ENCODE results near the gene SFPQ.

The SFPQ gene

GRCh38 chr1:35215346-35215745 lies 22.4 kb upstream of the SFPQ start:
- H4K12ac ChIP-seq (ENCODE audit: low read depth, low read length) = no peak overlapping the region
- H3K79me1 ChIP-seq (ENCODE audit: low read length) = no peaks in the 10 kb centered on the region
- H3K36me3 ChIP-seq (ENCODE audit: control insufficient read depth in 1 of 2, insufficient read depth in 2 of 2, low read length in 2 of 2) = no peaks in the 10 kb centered on the region
- no peaks in the 10 kb centered on the region for H3K4me1 ChIP-seq (ENCODE audit: control insufficient read depth in 1 of 2, insufficient read depth in 2 of 2, low read length in 2 of 2)
- no CpG with 5 or more reads among the region's 3 CpGs for WGBS (ENCODE audit: extremely low coverage, insufficient coverage, insufficient read length)
- H2BK120ac ChIP-seq (ENCODE audit: insufficient read depth, low read length, poor library complexity) = no peak overlapping the region
- H3K27me3 ChIP-seq (ENCODE audit: insufficient read depth, low read length) = no peaks in the 10 kb centered on the region
- H2AK5ac ChIP-seq (ENCODE audit: low read length) = no peak overlapping the region
- H3K18ac ChIP-seq (ENCODE audit: low read length) = no peak overlapping the region
- DNase-seq = no peak
- H2BK12ac ChIP-seq (ENCODE audit: low read length) = no peak overlapping the region
- no peak overlapping the region for H3K4ac ChIP-seq (ENCODE audit: low read depth, low read length)
- H3K14ac ChIP-seq (ENCODE audit: low read length) = no peak overlapping the region
- no peak overlapping the region for H2BK5ac ChIP-seq (ENCODE audit: low read depth, low read length, poor library complexity)
- no peak overlapping the region for H4K91ac ChIP-seq (ENCODE audit: low read depth, low read length)
- H3K4me3 ChIP-seq (ENCODE audit: low read depth, low read length) = no peak overlapping the region
- no peak overlapping the region for H3K4me2 ChIP-seq (ENCODE audit: low read length)
- no peak overlapping the region for H4K8ac ChIP-seq (ENCODE audit: low read depth, low read length)
- H3K9ac ChIP-seq (ENCODE audit: low read length) = no peak overlapping the region
- H3K9me3 ChIP-seq (ENCODE audit: insufficient read depth, low read depth, low read length) = no peaks in the 10 kb centered on the region
- H3K23ac ChIP-seq (ENCODE audit: low read length) = no peak overlapping the region
- H3K79me2 ChIP-seq (ENCODE audit: control insufficient read depth, insufficient read depth, low read length, poor library complexity) = no peaks in the 10 kb centered on the region
- H2AFZ ChIP-seq (ENCODE audit: insufficient read depth, low read length, poor library complexity) = no peak overlapping the region
- H3K27ac ChIP-seq (ENCODE audit: low read depth, low read length) = no peak overlapping the region

DNA sequence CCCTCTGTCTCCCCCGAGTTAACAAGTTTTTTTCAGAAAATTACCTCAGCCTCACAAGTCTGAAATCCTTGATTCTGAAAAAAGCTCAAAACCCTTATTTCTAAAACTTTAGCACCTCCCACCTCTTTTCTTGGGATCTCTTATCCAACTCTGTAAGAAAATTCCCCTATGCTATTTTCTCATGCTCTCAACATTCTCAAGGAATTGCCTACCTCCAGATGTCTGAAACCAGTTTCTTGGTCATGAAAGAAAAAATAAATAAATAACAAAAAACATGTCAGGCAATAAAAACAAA lies 18.1 kb upstream of the SFPQ start:
- Histone ChIP-seq H3K4me3 (ENCODE audit: low read depth, low read length) (no peak overlapping the region), H3K36me3 (ENCODE audit: control insufficient read depth in 1 of 2, insufficient read depth in 2 of 2, low read length in 2 of 2) (no peaks in the 10 kb centered on the region), H3K79me1 (ENCODE audit: low read length) (no peaks in the 10 kb centered on the region), H3K9me3 (ENCODE audit: insufficient read depth, low read depth, low read length) (no peaks in the 10 kb centered on the region), H2AFZ (ENCODE audit: insufficient read depth, low read length, poor library complexity) (no peak overlapping the region), H4K12ac (ENCODE audit: low read depth, low read length) (no peak overlapping the region), H4K8ac (ENCODE audit: low read depth, low read length) (no peak overlapping the region), H2BK5ac (ENCODE audit: low read depth, low read length, poor library complexity) (no peak overlapping the region), H3K4me2 (ENCODE audit: low read length) (no peak overlapping the region), H3K79me2 (ENCODE audit: control insufficient read depth, insufficient read depth, low read length, poor library complexity) (no peaks in the 10 kb centered on the region), H2AK5ac (ENCODE audit: low read length) (no peak overlapping the region), H3K4me1 (ENCODE audit: control insufficient read depth in 1 of 2, insufficient read depth in 2 of 2, low read length in 2 of 2) (no peaks in the 10 kb centered on the region), H2BK120ac (ENCODE audit: insufficient read depth, low read length, poor library complexity) (no peak overlapping the region), H2BK12ac (ENCODE audit: low read length) (no peak overlapping the region), H3K27me3 (ENCODE audit: insufficient read depth, low read length) (no peaks in the 10 kb centered on the region), H3K9ac (ENCODE audit: low read length) (no peak overlapping the region), H3K14ac (ENCODE audit: low read length) (no peak overlapping the region), H3K23ac (ENCODE audit: low read length) (no peak overlapping the region), H3K4ac (ENCODE audit: low read depth, low read length) (no peak overlapping the region), H4K91ac (ENCODE audit: low read depth, low read length) (no peak overlapping the region), H3K18ac (ENCODE audit: low read length) (no peak overlapping the region), H3K27ac (ENCODE audit: low read depth, low read length) (no peak overlapping the region)
- no peak for DNase-seq
- no CpG with 5 or more reads among the region's 1 CpG for WGBS (ENCODE audit: extremely low coverage, insufficient coverage, insufficient read length)

- H3K36me3 ChIP-seq (ENCODE audit: control insufficient read depth in 1 of 2, insufficient read depth in 2 of 2, low read length in 2 of 2) = no peaks in the 10 kb centered on the region
- no peak overlapping the region for H3K4me2 ChIP-seq (ENCODE audit: low read length)
- no peak overlapping the region for H2AK5ac ChIP-seq (ENCODE audit: low read length)
- H3K4me1 ChIP-seq (ENCODE audit: control insufficient read depth in 1 of 2, insufficient read depth in 2 of 2, low read length in 2 of 2) = no peaks in the 10 kb centered on the region
- no peaks in the 10 kb centered on the region for H3K79me1 ChIP-seq (ENCODE audit: low read length)
- no peak overlapping the region for H4K91ac ChIP-seq (ENCODE audit: low read depth, low read length)
- H4K12ac ChIP-seq (ENCODE audit: low read depth, low read length) = no peak overlapping the region
- H3K9me3 ChIP-seq (ENCODE audit: insufficient read depth, low read depth, low read length) = no peaks in the 10 kb centered on the region
- no peak overlapping the region for H3K4ac ChIP-seq (ENCODE audit: low read depth, low read length)
- H3K4me3 ChIP-seq (ENCODE audit: low read depth, low read length) = no peak overlapping the region
- H2BK12ac ChIP-seq (ENCODE audit: low read length) = no peak overlapping the region
- no CpG with 5 or more reads among the region's 16 CpGs for WGBS (ENCODE audit: extremely low coverage, insufficient coverage, insufficient read length)
- H4K8ac ChIP-seq (ENCODE audit: low read depth, low read length) = no peak overlapping the region
- H2BK5ac ChIP-seq (ENCODE audit: low read depth, low read length, poor library complexity) = no peak overlapping the region
- H2AFZ ChIP-seq (ENCODE audit: insufficient read depth, low read length, poor library complexity) = no peak overlapping the region
- no peak overlapping the region for H3K14ac ChIP-seq (ENCODE audit: low read length)
- H3K9ac ChIP-seq (ENCODE audit: low read length) = no peak overlapping the region
- no peak for DNase-seq
- no peak overlapping the region for H3K27ac ChIP-seq (ENCODE audit: low read depth, low read length)
- no peak overlapping the region for H2BK120ac ChIP-seq (ENCODE audit: insufficient read depth, low read length, poor library complexity)
- no peaks in the 10 kb centered on the region for H3K79me2 ChIP-seq (ENCODE audit: control insufficient read depth, insufficient read depth, low read length, poor library complexity)
- no peak overlapping the region for H3K23ac ChIP-seq (ENCODE audit: low read length)
- H3K27me3 ChIP-seq (ENCODE audit: insufficient read depth, low read length) = no peaks in the 10 kb centered on the region
- no peak overlapping the region for H3K18ac ChIP-seq (ENCODE audit: low read length)
Measured at GRCh38 chr1:35210321-35211119, 17.6 kb upstream of the SFPQ start.

DNA sequence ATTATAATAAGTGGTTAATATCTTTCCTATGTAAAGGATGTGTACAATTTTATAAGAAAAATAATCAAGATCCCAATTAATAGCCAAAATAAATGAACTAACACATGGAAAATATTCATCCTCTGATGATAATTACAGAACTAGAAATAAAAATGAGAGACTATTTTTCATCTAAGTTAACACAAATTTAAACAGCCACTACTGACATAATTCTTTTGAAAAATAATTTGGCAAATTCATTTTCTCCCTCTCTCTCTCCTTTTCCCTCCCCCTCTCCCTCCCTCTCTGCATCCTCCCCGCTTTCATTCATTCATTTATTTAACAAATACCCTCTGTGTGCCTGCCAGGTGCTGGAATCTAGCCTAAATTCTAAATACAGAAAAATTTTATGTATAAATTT lies 10.3 kb upstream of the SFPQ start:
- no peak overlapping the region for H3K23ac ChIP-seq (ENCODE audit: low read length)
- H3K18ac ChIP-seq (ENCODE audit: low read length) = no peak overlapping the region
- H2BK12ac ChIP-seq (ENCODE audit: low read length) = no peak overlapping the region
- H3K14ac ChIP-seq (ENCODE audit: low read length) = no peak overlapping the region
- H3K4me3 ChIP-seq (ENCODE audit: low read depth, low read length) = no peak overlapping the region
- no peak overlapping the region for H2BK120ac ChIP-seq (ENCODE audit: insufficient read depth, low read length, poor library complexity)
- no peaks in the 10 kb centered on the region for H3K36me3 ChIP-seq (ENCODE audit: control insufficient read depth in 1 of 2, insufficient read depth in 2 of 2, low read length in 2 of 2)
- no peak overlapping the region for H3K27ac ChIP-seq (ENCODE audit: low read depth, low read length)
- H3K4me2 ChIP-seq (ENCODE audit: low read length) = no peak overlapping the region
- no peak overlapping the region for H2AK5ac ChIP-seq (ENCODE audit: low read length)
- no peaks in the 10 kb centered on the region for H3K4me1 ChIP-seq (ENCODE audit: control insufficient read depth in 1 of 2, insufficient read depth in 2 of 2, low read length in 2 of 2)
- H3K79me1 ChIP-seq (ENCODE audit: low read length) = no peaks in the 10 kb centered on the region
- no peak overlapping the region for H2BK5ac ChIP-seq (ENCODE audit: low read depth, low read length, poor library complexity)
- H4K8ac ChIP-seq (ENCODE audit: low read depth, low read length) = no peak overlapping the region
- no CpG with 5 or more reads among the region's 1 CpG for WGBS (ENCODE audit: extremely low coverage, insufficient coverage, insufficient read length)
- H3K27me3 ChIP-seq (ENCODE audit: insufficient read depth, low read length) = no peaks in the 10 kb centered on the region
- DNase-seq = no peak
- H3K9me3 ChIP-seq (ENCODE audit: insufficient read depth, low read depth, low read length) = no peaks in the 10 kb centered on the region
- no peaks in the 10 kb centered on the region for H3K79me2 ChIP-seq (ENCODE audit: control insufficient read depth, insufficient read depth, low read length, poor library complexity)
- no peak overlapping the region for H3K9ac ChIP-seq (ENCODE audit: low read length)
- H4K12ac ChIP-seq (ENCODE audit: low read depth, low read length) = no peak overlapping the region
- H4K91ac ChIP-seq (ENCODE audit: low read depth, low read length) = no peak overlapping the region
- no peak overlapping the region for H3K4ac ChIP-seq (ENCODE audit: low read depth, low read length)
- H2AFZ ChIP-seq (ENCODE audit: insufficient read depth, low read length, poor library complexity) = no peak overlapping the region

Measured in trophoblast cell (in vitro differentiated cells and primary cell).